Thoracic aorta (tissue), 2 donors: ENCODE data around the gene SLC39A11. TPM values are rescaled to one million over a fixed set of nuclear protein-coding genes. Genes with fewer than 3 reads are reported as not detected.
"Not testable (repeated sequence)": the region's sequence is repeated elsewhere in the genome, so short reads cannot be mapped to it uniquely, and the experiment has no call there.

ENCODE experiments used
- ATAC-seq: fragments of 150-250 bp; one replicate; pipeline ENCODE4 v1.8.0; 2017; ENCODE audit warnings: low read depth; ENCODE audit not compliant: insufficient number of reproducible peaks, low FRiP score
- DNase-seq: peaks from one replicate; pipeline ENCODE4 v3.0.0-alpha.2; 2020; ENCODE audit warnings: low spot score
- H3K27ac ChIP-seq, 2 donors: fragments of 200-600 bp; sonication (generic); 1 replicate in 1 of 2; 2 replicates in 1 of 2; pipeline ENCODE4 v1.5.1; 2016; ENCODE audit warnings: mild to moderate bottlenecking in 2 of 2, moderate library complexity in 2 of 2
- H3K27me3 ChIP-seq: fragments of 200-600 bp; sonication (generic); replicated peaks from 2 replicates; pipeline ENCODE4 v1.6.0; 2016; ENCODE audit warnings: mild to moderate bottlenecking; ENCODE audit not compliant: insufficient read depth
- H3K36me3 ChIP-seq: fragments of 200-600 bp; sonication (generic); one replicate; pipeline ENCODE4 v1.5.1; 2016
- H3K4me1 ChIP-seq, 2 donors: fragments of 200-600 bp; sonication (generic); 1 replicate in 1 of 2; 2 replicates in 1 of 2; pipeline versions ENCODE4 v1.5.1 to v1.6.0; 2016; ENCODE audit warnings: low read depth in 2 of 2, mild to moderate bottlenecking in 1 of 2; ENCODE audit not compliant: control insufficient read depth in 1 of 2
- H3K4me3 ChIP-seq: fragments of 200-600 bp; sonication (generic); 2 replicates; pipeline ENCODE4 v1.5.1; 2016; ENCODE audit warnings: mild to moderate bottlenecking
- H3K9me3 ChIP-seq: fragments of 200-600 bp; sonication (generic); 2 replicates; pipeline ENCODE4 v1.5.1; 2016
- total RNA-seq, 2 donors: library from RNA; depleted of rRNA; stranded (reverse); fragments of >200 nt; gene quantifications; one replicate each; pipeline versions ENCODE4 v1.1.0 to v1.2.3, GENCODE V29; 2016
- TF ChIP-seq, protein P1 (sequence below): fragments of 200-600 bp; sonication (generic); IDR thresholded peaks from one replicate; pipeline ENCODE4 v1.5.1; 2019; ENCODE audit warnings: antibody characterized with exemption

SLC39A11 gene
- total RNA-seq, 2 donors from 2014 or later = 12.0 to 29.1 TPM

DNA sequence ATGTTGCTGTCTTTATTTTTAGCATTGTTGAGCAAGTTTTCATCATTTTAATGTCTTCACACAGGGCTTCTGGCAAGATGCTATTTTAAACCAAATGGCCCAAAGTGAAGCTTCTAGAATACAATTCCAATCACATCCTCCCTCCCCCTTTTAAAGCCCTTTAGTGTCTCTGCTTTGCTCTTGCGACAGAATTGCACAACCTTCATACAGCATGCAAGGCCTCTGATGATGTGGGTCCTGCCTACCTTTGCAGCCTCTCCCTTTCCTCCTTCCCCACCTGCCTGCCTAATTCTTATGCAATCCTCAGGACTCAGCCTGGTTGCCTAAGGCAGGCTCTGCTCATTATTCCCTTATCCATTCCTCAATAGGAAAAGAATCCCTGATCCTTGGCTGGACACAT, 381.7 kb downstream of the SLC39A11 start:
- no peak for ATAC-seq
- TF ChIP-seq, protein P1, sequence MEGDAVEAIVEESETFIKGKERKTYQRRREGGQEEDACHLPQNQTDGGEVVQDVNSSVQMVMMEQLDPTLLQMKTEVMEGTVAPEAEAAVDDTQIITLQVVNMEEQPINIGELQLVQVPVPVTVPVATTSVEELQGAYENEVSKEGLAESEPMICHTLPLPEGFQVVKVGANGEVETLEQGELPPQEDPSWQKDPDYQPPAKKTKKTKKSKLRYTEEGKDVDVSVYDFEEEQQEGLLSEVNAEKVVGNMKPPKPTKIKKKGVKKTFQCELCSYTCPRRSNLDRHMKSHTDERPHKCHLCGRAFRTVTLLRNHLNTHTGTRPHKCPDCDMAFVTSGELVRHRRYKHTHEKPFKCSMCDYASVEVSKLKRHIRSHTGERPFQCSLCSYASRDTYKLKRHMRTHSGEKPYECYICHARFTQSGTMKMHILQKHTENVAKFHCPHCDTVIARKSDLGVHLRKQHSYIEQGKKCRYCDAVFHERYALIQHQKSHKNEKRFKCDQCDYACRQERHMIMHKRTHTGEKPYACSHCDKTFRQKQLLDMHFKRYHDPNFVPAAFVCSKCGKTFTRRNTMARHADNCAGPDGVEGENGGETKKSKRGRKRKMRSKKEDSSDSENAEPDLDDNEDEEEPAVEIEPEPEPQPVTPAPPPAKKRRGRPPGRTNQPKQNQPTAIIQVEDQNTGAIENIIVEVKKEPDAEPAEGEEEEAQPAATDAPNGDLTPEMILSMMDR = no peak
- Histone ChIP-seq H3K9me3 (no peaks in the 10 kb centered on the region), H3K27me3 (no peaks in the 10 kb centered on the region), H3K4me1 (no peaks in the 10 kb centered on the region), H3K27ac (no peak overlapping the region), H3K36me3 (no peaks in the 10 kb centered on the region), H3K4me3 (no peak overlapping the region)
- no peak for DNase-seq

DNA sequence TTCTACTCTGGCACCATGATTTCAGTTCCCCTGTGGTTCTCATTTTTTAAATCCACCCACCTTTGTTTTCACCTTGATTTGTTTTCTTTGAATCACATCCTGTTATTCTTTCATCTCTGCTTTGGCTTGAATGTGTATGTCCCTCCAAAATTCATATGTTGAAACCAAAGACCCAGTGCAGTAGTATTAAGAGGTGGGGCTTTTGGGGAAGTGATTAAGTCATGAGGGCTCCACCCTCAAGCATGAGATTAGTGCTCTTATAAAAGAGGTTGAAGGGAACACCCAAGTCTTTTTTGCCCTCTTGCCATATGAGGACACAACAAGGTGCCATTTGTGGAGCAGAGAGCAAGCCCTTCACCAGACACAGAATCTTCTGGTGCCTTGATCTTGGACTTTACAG, 382.3 kb downstream of the SLC39A11 start:
- H3K36me3 ChIP-seq = no peaks in the 10 kb centered on the region

DNA sequence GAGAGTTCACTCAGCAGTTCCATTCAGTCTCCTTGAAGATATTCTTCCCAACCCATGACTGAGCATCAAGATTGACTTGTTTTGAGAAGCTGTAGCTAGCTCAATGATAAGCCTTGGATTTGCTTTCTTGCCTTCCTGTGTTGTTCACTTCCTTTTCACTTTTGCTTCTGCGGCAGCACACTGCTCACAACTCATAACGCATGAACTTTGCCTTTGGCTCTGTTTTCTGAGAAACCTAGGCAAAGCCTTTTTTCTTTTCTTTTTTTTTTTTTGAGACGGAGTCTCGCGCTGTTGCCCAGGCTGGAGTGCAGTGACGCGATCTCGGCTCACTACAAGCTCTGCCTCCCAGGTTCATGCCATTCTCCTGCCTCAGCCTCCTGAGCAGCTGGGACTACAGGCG, 383.8 kb downstream of the SLC39A11 start:
- not testable (repeated sequence) for DNase-seq, H3K27me3 ChIP-seq, H3K36me3 ChIP-seq, H3K4me3 ChIP-seq, H3K4me1 ChIP-seq, H3K9me3 ChIP-seq, ATAC-seq, H3K27ac ChIP-seq

More for the DNA sequence above, 382.3 kb downstream of the SLC39A11 start:
- H3K4me3 ChIP-seq = no peak overlapping the region
- ATAC-seq (no peak), DNase-seq (no peak)
- no peaks in the 10 kb centered on the region for H3K27me3 ChIP-seq
- TF ChIP-seq, protein P1 = no peak
- no peak overlapping the region for H3K27ac ChIP-seq
- H3K4me1 ChIP-seq = no peaks in the 10 kb centered on the region
- no peaks in the 10 kb centered on the region for H3K9me3 ChIP-seq

DNA sequence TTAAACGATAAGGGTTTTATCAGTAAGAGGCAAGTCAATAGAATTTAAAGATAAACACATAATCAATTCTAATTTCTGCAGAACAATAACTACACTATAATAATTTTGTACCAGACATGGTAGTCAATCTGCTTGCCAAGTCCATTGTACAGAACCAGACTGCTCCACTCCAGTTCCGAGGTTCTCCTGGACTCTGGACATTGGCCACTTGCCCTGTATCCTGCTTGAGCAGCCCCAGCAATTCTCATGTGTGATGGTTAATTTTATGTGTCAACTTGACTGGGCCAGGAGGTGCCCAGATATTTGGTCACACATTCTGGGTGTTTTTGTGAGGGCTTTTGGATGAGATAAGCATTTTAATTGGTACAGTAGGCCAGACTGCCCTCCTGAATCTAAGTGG, 384.6 kb downstream of the SLC39A11 start:
- no peak overlapping the region for H3K4me3 ChIP-seq
- TF ChIP-seq, protein P1 = no peak
- ATAC-seq = no peak
- DNase-seq = no peak
- no peaks in the 10 kb centered on the region for H3K27me3 ChIP-seq
- H3K9me3 ChIP-seq = no peaks in the 10 kb centered on the region
- no peak overlapping the region for H3K27ac ChIP-seq
- no peaks in the 10 kb centered on the region for H3K36me3 ChIP-seq
- H3K4me1 ChIP-seq = no peaks in the 10 kb centered on the region

DNA sequence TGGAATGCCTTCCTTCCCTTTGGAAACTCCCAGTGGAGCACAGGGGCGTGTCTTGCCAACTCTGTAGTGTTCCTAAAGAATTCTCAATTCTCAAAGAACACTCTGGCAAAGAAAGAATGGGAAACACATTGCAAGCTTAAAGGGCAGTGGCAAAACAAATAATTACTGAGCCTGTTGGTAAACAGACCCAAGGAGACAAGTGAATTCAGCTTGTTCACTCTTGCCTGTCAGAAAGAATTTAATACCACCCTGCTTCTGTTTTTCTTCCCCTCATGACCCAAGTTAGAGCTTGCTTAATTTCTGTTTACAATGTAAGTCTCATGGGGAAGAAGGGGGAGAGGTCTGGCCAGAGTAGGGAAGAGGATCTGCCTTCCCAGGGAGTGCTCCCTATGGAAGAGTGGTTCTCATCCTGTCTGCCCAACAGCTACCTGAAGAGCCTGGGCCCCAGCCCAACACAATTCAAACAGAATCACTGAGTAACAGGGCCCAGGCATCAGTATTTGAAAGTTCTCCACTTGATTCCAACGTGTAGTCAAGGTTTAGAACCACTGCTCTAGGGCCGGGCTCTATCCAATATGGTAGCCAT, 386.0 kb downstream of the SLC39A11 start:
- no peaks in the 10 kb centered on the region for H3K9me3 ChIP-seq
- H3K4me3 ChIP-seq = no peak overlapping the region
- DNase-seq (no peak), ATAC-seq (no peak)
- no peaks in the 10 kb centered on the region for H3K4me1 ChIP-seq
- H3K27ac ChIP-seq = no peak overlapping the region
- H3K36me3 ChIP-seq = no peaks in the 10 kb centered on the region
- no peaks in the 10 kb centered on the region for H3K27me3 ChIP-seq
- TF ChIP-seq, protein P1 = no peak

DNA sequence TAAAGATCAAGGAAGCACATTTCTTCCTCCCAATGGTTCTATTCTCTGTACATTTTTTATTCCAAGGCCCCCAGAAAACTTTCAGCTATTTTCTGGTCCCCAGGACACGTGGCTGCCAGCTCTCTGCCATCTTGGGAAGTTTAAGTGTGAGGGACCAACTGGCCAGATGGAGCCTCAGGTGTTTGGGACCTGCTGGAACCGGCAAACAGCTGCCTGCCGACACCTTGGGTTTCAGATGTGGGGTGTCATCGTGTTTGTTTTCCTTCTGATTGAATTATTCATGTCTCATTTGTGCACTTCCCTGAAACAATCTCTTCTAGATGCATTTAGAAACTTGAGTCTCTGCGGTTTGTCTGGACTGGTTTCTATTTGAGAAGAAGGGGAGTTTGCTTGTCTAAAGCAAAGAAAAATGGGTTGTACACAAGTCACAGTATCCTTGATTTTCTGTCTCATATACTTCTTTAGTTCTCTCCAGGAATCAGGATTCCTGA, 386.5 kb downstream of the SLC39A11 start:
- TF ChIP-seq, protein P1 = no peak
- Histone ChIP-seq H3K27ac (no peak overlapping the region), H3K36me3 (no peaks in the 10 kb centered on the region), H3K4me1 (no peaks in the 10 kb centered on the region), H3K9me3 (no peaks in the 10 kb centered on the region), H3K4me3 (no peak overlapping the region), H3K27me3 (no peaks in the 10 kb centered on the region)
- no peak for ATAC-seq
- DNase-seq = no peak
